BE2C (cell line): Measurements from ENCODE around the gene PTCH2.

Experiments used
- DNase-seq: peaks from one replicate; pipeline ENCODE4 v3.0.0-alpha.2; 2020
- H3K27me3 ChIP-seq: fragments of 250-450 bp; sonication (Bioruptor Pico); 2 replicates; pipeline ENCODE4 v1.5.1; 2020; ENCODE audit warnings: mild to moderate bottlenecking
- H3K36me3 ChIP-seq: fragments of 250-450 bp; sonication (Bioruptor Pico); 2 replicates; pipeline ENCODE4 v1.5.1; 2020; ENCODE audit warnings: mild to moderate bottlenecking
- H3K4me1 ChIP-seq: fragments of 250-450 bp; sonication (Bioruptor Pico); 2 replicates; pipeline ENCODE4 v1.5.1; 2020
- H3K4me3 ChIP-seq: 2 replicates; pipeline ENCODE4 v1.5.1; 2011; ENCODE audit warnings: low read depth, low read length
- H3K9me3 ChIP-seq: fragments of 250-450 bp; sonication (Bioruptor Pico); 2 replicates; pipeline ENCODE4 v1.5.1; 2020
- TF ChIP-seq, protein P1 (sequence below): IDR thresholded peaks from 2 replicates; pipeline ENCODE4 v1.5.1; 2012; ENCODE audit warnings: mild to moderate bottlenecking, low read depth, low read length

PTCH2 gene

DNA sequence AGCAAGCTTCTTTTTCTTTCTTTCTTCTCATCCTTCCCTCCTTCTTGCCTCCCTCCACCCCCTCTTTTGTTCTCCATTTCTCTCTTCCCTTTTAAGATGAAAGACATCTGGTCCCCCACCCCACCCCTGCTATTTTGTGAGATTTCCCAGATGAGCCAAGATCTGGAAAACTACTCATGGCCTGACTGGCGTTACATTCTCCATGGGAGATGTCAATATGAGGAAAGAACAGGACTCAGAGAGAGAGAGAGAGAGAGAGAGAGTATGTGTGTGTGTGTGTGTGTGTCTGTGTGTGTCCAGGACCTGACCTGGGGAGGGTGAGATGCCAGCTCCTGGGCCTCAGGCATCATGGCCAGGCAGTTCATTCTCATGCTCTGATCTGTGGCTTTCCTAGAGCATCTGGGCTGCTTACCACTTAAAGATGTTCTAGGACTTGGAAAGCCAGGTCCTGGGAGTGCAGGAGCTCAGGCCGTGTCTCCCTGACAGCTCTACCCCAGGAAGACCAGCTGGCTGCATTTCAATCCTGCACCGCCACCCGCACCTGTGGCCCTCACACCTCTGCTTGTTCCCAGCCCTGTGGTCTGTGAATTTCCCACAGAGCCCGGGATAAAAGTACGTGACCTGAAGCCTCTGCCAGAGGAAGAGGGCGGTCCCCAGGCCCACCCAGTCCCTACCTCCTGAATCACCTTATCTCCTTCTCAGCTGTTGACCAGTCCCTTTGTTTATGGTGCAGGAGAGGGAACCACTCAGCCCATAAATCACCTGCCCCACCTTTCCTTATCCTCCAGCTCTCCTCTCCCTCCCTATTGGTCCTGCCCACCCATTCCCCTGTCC, 51.9 kb downstream of the PTCH2 start:
- TF ChIP-seq, protein P1, sequence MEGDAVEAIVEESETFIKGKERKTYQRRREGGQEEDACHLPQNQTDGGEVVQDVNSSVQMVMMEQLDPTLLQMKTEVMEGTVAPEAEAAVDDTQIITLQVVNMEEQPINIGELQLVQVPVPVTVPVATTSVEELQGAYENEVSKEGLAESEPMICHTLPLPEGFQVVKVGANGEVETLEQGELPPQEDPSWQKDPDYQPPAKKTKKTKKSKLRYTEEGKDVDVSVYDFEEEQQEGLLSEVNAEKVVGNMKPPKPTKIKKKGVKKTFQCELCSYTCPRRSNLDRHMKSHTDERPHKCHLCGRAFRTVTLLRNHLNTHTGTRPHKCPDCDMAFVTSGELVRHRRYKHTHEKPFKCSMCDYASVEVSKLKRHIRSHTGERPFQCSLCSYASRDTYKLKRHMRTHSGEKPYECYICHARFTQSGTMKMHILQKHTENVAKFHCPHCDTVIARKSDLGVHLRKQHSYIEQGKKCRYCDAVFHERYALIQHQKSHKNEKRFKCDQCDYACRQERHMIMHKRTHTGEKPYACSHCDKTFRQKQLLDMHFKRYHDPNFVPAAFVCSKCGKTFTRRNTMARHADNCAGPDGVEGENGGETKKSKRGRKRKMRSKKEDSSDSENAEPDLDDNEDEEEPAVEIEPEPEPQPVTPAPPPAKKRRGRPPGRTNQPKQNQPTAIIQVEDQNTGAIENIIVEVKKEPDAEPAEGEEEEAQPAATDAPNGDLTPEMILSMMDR = no peak
- no peaks in the 10 kb centered on the region for H3K27me3 ChIP-seq

DNA sequence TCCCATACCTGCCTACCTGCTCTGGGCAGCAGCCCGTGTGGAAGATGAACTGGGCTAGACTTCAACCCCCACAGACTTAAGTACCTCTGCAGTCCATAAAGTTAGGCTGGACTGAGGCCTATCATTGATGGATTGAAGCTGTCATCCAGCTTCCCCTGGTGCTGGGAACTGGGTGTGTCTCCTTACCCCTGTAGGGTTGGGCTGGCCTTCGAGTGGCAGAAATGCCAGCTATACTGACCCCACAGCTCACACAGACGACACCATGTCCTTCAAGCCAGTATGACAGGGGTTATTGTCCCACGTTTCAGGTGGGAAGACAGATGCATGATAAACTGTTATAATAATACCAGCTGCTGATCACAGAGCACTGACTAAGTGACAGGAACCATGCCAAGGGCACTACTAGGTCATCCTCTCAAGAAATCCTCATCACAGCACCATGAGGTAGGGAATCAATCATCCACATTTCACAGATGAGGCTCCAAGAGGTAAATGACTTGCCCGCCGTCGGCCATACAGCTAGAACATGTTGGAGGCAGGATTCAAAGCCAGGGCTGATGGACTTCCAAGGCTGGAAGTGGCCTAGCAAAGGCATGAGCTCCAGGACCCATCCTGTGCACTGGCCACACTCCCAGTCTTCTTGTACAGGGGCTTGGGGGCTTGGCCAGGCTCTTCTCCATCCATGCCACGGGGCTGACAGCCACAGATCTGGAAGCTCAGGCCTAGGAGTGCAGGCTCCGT, 54.8 kb downstream of the PTCH2 start, which contains the start of gene BEST4:
TSS of gene BEST4 (minus strand) at position 51 of the 741 bp plus-strand sequence. CDS start 465 bp downstream, outside the sequence.
- TF ChIP-seq, protein P1 = no peak
- no peaks in the 10 kb centered on the region for H3K9me3 ChIP-seq
- H3K27me3 ChIP-seq = no peaks in the 10 kb centered on the region
- H3K36me3 ChIP-seq = no peaks in the 10 kb centered on the region
- H3K4me1 ChIP-seq = no peaks in the 10 kb centered on the region
- no peak within 1 kb of the TSS for H3K4me3 ChIP-seq
- DNase-seq = no peak

More for the DNA sequence above, 51.9 kb downstream of the PTCH2 start:
- Histone ChIP-seq H3K4me1 (no peaks in the 10 kb centered on the region), H3K9me3 (no peaks in the 10 kb centered on the region), H3K36me3 (no peaks in the 10 kb centered on the region), H3K4me3 (no peak overlapping the region)
- no peak for DNase-seq

DNA sequence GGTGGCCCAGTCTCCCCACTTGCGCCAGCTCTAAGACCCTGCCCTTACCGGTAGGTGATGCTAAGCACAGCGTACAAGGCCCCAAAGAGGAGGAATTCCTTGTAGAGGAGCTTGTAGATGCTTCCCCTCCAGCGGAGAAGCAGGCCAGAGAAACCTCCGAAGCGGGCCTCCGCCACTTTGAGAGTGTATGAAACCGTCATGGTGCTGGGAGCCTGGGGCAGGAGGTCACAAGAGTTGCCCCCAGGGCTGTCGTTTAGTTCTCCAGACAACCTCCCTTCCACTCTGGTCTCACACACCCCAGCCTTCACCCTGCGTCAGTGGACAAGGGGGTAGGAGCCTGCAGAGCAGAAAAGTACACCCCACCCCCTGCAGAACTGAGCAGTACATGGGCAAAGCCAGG, 55.5 kb downstream of the PTCH2 start:
- Histone ChIP-seq H3K36me3 (no peaks in the 10 kb centered on the region), H3K27me3 (no peaks in the 10 kb centered on the region), H3K9me3 (no peaks in the 10 kb centered on the region), H3K4me3 (no peak overlapping the region), H3K4me1 (no peaks in the 10 kb centered on the region)
- TF ChIP-seq, protein P1 = no peak
- no peak for DNase-seq

DNA sequence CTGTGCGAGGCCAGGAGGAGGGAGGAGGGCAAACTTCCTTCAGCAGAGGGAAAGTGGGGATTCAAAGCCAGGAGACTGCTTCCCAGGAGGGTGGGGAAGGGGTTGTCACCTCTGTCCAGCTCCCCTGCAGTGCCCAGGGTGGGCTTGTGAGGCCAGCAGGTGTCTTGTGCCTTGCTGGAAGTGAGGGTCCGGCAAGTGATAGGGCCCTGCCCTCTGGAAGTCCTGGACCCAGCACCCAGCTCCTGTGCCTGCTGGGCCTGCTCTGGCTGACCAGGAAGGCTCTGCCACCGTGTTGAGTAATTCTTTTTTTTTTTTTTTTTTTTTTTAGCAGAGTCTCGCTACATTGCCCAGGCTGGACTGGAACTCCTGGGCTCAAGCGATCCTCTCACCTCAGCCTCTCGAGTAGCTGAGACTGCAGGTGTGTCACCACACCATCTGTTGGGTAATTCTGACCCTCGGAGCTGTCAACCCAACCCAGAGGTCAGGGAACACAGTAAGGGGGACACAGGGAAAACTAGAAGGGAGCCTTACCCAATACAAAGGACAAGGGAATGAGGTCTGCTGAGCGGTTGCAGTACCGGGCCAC, 56.1 kb downstream of the PTCH2 start:
- TF ChIP-seq, protein P1 = no peak
- Histone ChIP-seq H3K36me3 (no peaks in the 10 kb centered on the region), H3K4me1 (no peaks in the 10 kb centered on the region), H3K4me3 (peak overlapping the region; percentile 44), H3K27me3 (no peaks in the 10 kb centered on the region), H3K9me3 (no peaks in the 10 kb centered on the region)
- DNase-seq = no peak

DNA sequence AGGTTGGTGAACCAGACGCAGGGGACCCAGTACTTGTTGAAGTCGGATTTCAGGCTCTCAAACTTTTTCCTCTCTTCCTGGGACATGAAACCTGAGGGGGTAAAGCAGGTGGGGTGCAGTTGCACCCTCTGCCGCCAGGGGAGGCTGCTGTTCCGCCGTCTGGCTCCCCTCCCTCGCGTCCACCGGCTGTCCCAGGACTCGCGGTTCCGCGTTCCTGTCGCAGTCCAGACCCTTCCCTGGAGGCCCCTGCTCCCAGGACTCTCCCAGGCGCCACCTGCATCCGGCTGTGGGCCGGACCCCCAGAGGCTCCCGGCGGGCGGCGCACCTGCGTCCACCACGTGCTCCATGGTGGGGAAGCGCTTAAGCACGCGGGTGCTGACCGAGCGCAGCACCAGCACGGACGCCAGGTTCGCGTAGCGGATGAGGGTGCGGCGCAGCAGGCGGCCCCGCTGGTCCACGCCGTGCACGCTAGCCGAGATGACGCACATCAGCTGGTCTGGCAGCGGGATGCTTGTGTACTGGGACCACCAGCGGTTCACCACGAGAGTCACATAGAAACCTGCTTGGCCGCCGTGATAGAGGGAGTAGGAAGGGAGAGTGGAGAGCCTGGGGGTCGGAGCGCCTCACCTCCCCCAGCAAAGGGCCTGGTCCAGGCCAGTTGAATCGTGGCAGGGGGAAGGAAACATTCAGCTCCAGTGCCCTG, 56.8 kb downstream of the PTCH2 start:
- H3K4me1 ChIP-seq = no peaks in the 10 kb centered on the region
- no peaks in the 10 kb centered on the region for H3K9me3 ChIP-seq
- H3K4me3 ChIP-seq = peak overlapping the region; percentile 44
- peak; percentile 74 for DNase-seq
- H3K36me3 ChIP-seq = no peaks in the 10 kb centered on the region; the same call in 1 of the 2 replicates
- TF ChIP-seq, protein P1 = peak; percentile 86
- no peaks in the 10 kb centered on the region for H3K27me3 ChIP-seq
